GM21360 (cell line): ENCODE measurements around the gene BCL7A.
"Not testable (repeated sequence)": the region's sequence is repeated elsewhere in the genome, so short reads cannot be mapped to it uniquely, and the experiment has no call there.

Experiments used
- ATAC-seq: cut with Tn5 transposase; IDR thresholded peaks from one replicate; pipeline ENCODE4 v1.9.1; 2021; ENCODE audit warnings: mild to moderate bottlenecking, moderate library complexity; ENCODE audit not compliant: unreplicated experiment

Gene BCL7A

GRCh38 chr12:122024132-122024785 is 2.6 kb downstream of the BCL7A start:
- no peak for ATAC-seq

GRCh38 chr12:122026706-122027333 is 5.1 kb downstream of the BCL7A start:
- ATAC-seq = no peak

GRCh38 chr12:122028165-122028904 is 6.7 kb downstream of the BCL7A start:
- no peak for ATAC-seq

- ATAC-seq = no peak
These were observed 7.3 kb downstream of the BCL7A start for GRCh38 chr12:122028905-122029560.

GRCh38 chr12:122029620-122030423 is 8.1 kb downstream of the BCL7A start:
- no peak for ATAC-seq

- no peak for ATAC-seq
These were observed 8.8 kb downstream of the BCL7A start for GRCh38 chr12:122030424-122031035.

- ATAC-seq = no peak
These were observed 9.9 kb downstream of the BCL7A start for GRCh38 chr12:122031342-122032216.

- no peak for ATAC-seq
These were observed 10.9 kb downstream of the BCL7A start for GRCh38 chr12:122032580-122032979.

GRCh38 chr12:122035292-122035691 is 13.6 kb downstream of the BCL7A start:
- no peak for ATAC-seq

- no peak for ATAC-seq
These were observed 14.5 kb downstream of the BCL7A start for GRCh38 chr12:122036153-122036552.

GRCh38 chr12:122040579-122041386 is 19.1 kb downstream of the BCL7A start:
- no peak for ATAC-seq

GRCh38 chr12:122041458-122041857 is 19.8 kb downstream of the BCL7A start:
- not testable (repeated sequence) for ATAC-seq

GRCh38 chr12:122042910-122043309 is 21.2 kb downstream of the BCL7A start:
- no peak for ATAC-seq

- no peak for ATAC-seq
These were observed 21.8 kb downstream of the BCL7A start for GRCh38 chr12:122043476-122043875.

- no peak for ATAC-seq
These were observed 23.6 kb downstream of the BCL7A start for GRCh38 chr12:122045262-122045661.

- ATAC-seq = no peak
These were observed 24.5 kb downstream of the BCL7A start for GRCh38 chr12:122046145-122046544.

- ATAC-seq = no peak
These were observed 26.5 kb downstream of the BCL7A start for GRCh38 chr12:122048151-122048550.

GRCh38 chr12:122049827-122050226 is 28.1 kb downstream of the BCL7A start:
- ATAC-seq = no peak
